Activated T-helper 1 cell treated with anti-CD3 and anti-CD28 coated beads, Interleukin-12 subunit alpha, Interleukin-12 subunit beta, Interleukin-2, Interleukin-4 antibody, amounts not matched to agents 30 ng/mL and 10 ng/mL and 1 ng/mL, durations not matched to agents 14 hours and 24 hours and 36 hours (primary cell): ENCODE results near the gene PAQR3. TPM values are rescaled to one million over a fixed set of nuclear protein-coding genes. Genes with fewer than 3 reads are reported as not detected.

Experiments
- DNase-seq: peaks from one replicate; pipeline ENCODE4 v3.0.0; 2021; ENCODE audit warnings: low spot score
- H3K27ac Mint-ChIP-seq: one replicate; pipeline ENCODE4 v1.8.0; 2021; ENCODE audit warnings: mild to moderate bottlenecking, mixed read lengths
- H3K27me3 Mint-ChIP-seq: one replicate; pipeline ENCODE4 v1.8.0; 2022; ENCODE audit warnings: mild to moderate bottlenecking, moderate library complexity, mixed read lengths; ENCODE audit not compliant: insufficient read depth
- H3K36me3 Mint-ChIP-seq: one replicate; pipeline ENCODE4 v1.8.0; 2021; ENCODE audit warnings: low read depth, mixed read lengths
- H3K4me1 Mint-ChIP-seq: one replicate; pipeline ENCODE4 v1.8.0; 2021; ENCODE audit warnings: low read depth, mixed read lengths
- H3K4me3 Mint-ChIP-seq: one replicate; pipeline ENCODE4 v1.8.0; 2021; ENCODE audit warnings: mild to moderate bottlenecking, moderate library complexity, mixed read lengths
- H3K9me3 Mint-ChIP-seq: one replicate; pipeline ENCODE4 v1.8.0; 2021; ENCODE audit warnings: mixed read lengths
- intact Hi-C: fragments of 100-400 bp; cut with micrococcal nuclease; formaldehyde crosslinking; loops from one replicate; pipeline ENCODE4 v1.15.1; 2024
- total RNA-seq: library from RNA; stranded (reverse); gene quantifications from 2 replicates; pipeline ENCODE4 v1.2.3, GENCODE V29; 2022

The PAQR3 gene
- 19.6 and 19.8 TPM in 2 replicates for total RNA-seq

- Mint-ChIP-seq H3K4me1 (peaks cover 47% of the 10 kb centered on the region), H3K27ac (peak within 1 kb of the TSS; percentile 88), H3K4me3 (peak within 1 kb of the TSS; percentile 97), H3K36me3 (peaks cover 13% of the 10 kb centered on the region), H3K27me3 (peaks cover 16% of the 10 kb centered on the region), H3K9me3 (no peaks in the 10 kb centered on the region)
- intact Hi-C loops = loop anchor here (1.0 to 10.0 kb wide), 5 partner anchors 163 to 1133 kb away; partner anchors contain the start of genes ANTXR2, ANXA3 and BMP2K
- peak; percentile 82 for DNase-seq
Observed at GRCh38 chr4:78938868-78939666, at the start of gene PAQR3. PAQR3 (minus strand) TSS chr4:78939438; CDS start chr4:78939224, 214 bp downstream.

GRCh38 chr4:78987683-78988082 is 48.4 kb upstream of the PAQR3 start:
- H3K4me1 Mint-ChIP-seq = no peaks in the 10 kb centered on the region

DNA sequence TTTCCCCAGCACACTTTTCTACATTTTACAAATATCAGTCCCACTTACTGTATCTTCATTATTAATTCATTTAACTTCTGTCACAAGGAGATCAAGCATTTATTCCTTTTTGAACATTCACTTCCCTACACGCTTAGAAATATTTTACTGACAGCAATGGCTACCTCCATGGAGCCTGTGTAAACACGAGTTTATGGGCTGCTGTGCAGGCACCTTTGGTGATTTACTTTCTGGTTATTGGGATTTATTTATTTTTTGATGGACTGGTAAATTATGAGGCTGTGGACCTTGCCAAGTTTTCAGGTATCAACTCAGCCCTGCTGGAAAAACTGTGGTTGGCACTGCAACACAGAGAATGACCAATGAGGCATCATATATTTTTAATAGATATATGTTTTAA is 45.4 kb upstream of the PAQR3 start:
- no peaks in the 10 kb centered on the region for H3K9me3 Mint-ChIP-seq
- peaks cover 8% of the 10 kb centered on the region for H3K27me3 Mint-ChIP-seq
- intact Hi-C loops = no loop called here
- no peak overlapping the region for H3K27ac Mint-ChIP-seq
- no peaks in the 10 kb centered on the region for H3K4me1 Mint-ChIP-seq
- no peaks in the 10 kb centered on the region for H3K36me3 Mint-ChIP-seq
- no peak overlapping the region for H3K4me3 Mint-ChIP-seq
- DNase-seq = no peak

More at GRCh38 chr4:78987683-78988082, 48.4 kb upstream of the PAQR3 start:
- Mint-ChIP-seq H3K4me3 (no peak overlapping the region), H3K36me3 (no peaks in the 10 kb centered on the region), H3K27me3 (peaks cover 8% of the 10 kb centered on the region), H3K27ac (no peak overlapping the region), H3K9me3 (no peaks in the 10 kb centered on the region)
- no peak for DNase-seq
- intact Hi-C loops = no loop called here

GRCh38 chr4:78975865-78976264 is 36.6 kb upstream of the PAQR3 start:
- Mint-ChIP-seq H3K9me3 (no peaks in the 10 kb centered on the region), H3K27me3 (peaks cover 2% of the 10 kb centered on the region), H3K36me3 (no peaks in the 10 kb centered on the region), H3K27ac (no peak overlapping the region), H3K4me1 (no peaks in the 10 kb centered on the region), H3K4me3 (no peak overlapping the region)
- intact Hi-C loops = loop anchor here (10.0 kb wide), 1 partner anchor 259 kb away; no protein-coding TSS in a partner anchor
- no peak for DNase-seq

DNA sequence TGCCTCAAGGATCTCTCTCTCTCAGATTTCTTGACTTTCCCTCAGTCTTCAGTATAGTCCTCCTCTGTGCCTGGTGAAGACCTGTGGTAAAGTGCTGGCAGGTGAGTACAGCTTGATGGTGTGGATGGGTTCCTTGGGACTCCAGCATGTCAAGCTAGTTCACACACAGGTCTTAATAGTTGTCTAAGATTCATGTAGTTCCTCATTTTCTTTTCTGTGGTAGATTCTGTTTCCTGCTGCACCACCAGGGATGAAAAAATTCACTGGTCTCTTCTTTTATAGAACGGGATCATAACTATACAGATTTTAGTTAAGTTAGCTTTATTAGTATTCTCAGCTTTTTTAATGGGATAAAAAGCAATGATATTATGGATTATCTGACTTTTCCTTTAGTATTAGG is 32.5 kb upstream of the PAQR3 start:
- Mint-ChIP-seq H3K9me3 (no peaks in the 10 kb centered on the region), H3K4me3 (no peak overlapping the region), H3K36me3 (no peaks in the 10 kb centered on the region), H3K27me3 (peaks cover 9% of the 10 kb centered on the region), H3K27ac (no peak overlapping the region), H3K4me1 (no peaks in the 10 kb centered on the region)
- intact Hi-C loops = loop anchor here (10.0 kb wide), 1 partner anchor 263 kb away; no protein-coding TSS in a partner anchor
- no peak for DNase-seq

GRCh38 chr4:78971326-78971725 is 32.1 kb upstream of the PAQR3 start:
- H3K4me1 Mint-ChIP-seq = no peaks in the 10 kb centered on the region
- intact Hi-C loops = loop anchor here (10.0 kb wide), 1 partner anchor 263 kb away; no protein-coding TSS in a partner anchor
- DNase-seq = no peak
- H3K27ac Mint-ChIP-seq = no peak overlapping the region
- no peaks in the 10 kb centered on the region for H3K36me3 Mint-ChIP-seq
- peaks cover 9% of the 10 kb centered on the region for H3K27me3 Mint-ChIP-seq
- H3K9me3 Mint-ChIP-seq = no peaks in the 10 kb centered on the region
- H3K4me3 Mint-ChIP-seq = no peak overlapping the region

DNA sequence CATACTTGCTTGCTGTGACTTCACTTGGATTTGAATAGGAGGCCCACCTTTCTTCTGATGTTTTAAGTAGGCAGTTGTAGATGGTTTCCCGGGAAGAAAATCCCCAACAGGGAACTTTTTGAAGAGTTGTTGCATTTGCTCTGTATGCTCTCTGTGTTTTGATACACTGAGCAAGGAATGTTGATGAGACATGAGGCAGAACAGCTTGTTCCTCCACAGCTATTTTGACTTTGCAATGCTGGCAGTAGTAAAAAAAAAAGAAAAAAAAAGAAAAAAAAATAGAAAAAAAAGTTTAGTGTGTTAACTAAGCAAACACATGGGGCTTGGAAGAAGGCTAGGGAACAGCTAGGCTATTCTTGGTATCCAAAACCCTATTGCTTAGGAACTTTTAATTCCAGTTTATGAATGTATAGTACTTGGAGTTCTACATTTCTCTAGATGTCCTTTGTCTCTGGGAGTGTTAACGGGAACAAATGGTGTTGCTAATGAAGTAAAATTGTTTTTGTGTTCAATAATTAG is 23.4 kb upstream of the PAQR3 start:
- no peak for DNase-seq
- Mint-ChIP-seq H3K27me3 (peaks cover 3% of the 10 kb centered on the region), H3K4me3 (no peak overlapping the region), H3K4me1 (no peaks in the 10 kb centered on the region), H3K9me3 (no peaks in the 10 kb centered on the region), H3K27ac (no peak overlapping the region), H3K36me3 (no peaks in the 10 kb centered on the region)
- intact Hi-C loops = no loop called here

DNA sequence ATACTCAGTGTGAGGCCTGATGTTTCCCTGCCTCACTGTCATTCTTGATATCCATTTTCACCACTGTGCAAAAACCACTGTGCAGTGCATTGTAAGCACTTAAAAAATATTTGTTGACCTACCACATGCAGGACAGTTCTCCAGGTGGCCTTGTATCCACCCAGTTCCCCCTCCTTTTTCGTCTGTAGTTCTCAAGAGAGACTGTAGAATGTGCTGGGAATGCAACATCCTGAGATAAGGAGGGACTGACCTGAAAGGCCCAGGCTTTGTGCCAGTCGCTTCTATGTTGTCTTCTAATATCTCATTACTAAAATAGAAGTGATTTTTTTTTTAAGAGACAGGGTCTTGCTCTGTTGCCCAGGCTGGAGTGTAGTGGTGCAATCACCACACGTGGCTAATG is 21.7 kb upstream of the PAQR3 start:
- Mint-ChIP-seq H3K9me3 (no peaks in the 10 kb centered on the region), H3K4me1 (no peaks in the 10 kb centered on the region), H3K27me3 (no peaks in the 10 kb centered on the region), H3K27ac (no peak overlapping the region), H3K4me3 (no peak overlapping the region), H3K36me3 (no peaks in the 10 kb centered on the region)
- no peak for DNase-seq
- intact Hi-C loops = no loop called here

DNA sequence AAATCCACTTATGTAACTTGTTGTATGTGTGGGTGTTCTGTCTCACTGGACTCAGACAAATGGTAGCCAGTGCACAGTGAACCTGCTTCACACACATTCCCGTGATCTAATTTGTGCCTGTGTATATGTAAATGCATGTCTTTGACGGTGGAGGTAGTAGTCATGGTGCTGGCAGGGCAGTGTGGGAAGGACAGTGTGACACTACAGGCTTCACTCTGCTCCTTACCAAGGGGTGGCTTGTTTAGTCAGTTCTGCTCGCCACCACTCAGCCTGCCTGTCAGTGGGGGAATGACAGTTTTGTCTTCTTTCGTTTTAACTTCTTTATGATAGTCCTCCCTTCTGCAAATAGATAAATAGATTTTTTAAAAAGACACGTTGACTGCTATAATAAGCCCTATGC is 17.7 kb upstream of the PAQR3 start:
- Mint-ChIP-seq H3K36me3 (no peaks in the 10 kb centered on the region), H3K4me1 (no peaks in the 10 kb centered on the region), H3K27me3 (peaks cover 9% of the 10 kb centered on the region), H3K4me3 (no peak overlapping the region), H3K9me3 (no peaks in the 10 kb centered on the region), H3K27ac (no peak overlapping the region)
- no peak for DNase-seq
- intact Hi-C loops = no loop called here

- H3K36me3 Mint-ChIP-seq = no peaks in the 10 kb centered on the region
- intact Hi-C loops = no loop called here
- H3K4me3 Mint-ChIP-seq = no peak overlapping the region
- no peak for DNase-seq
- H3K9me3 Mint-ChIP-seq = no peaks in the 10 kb centered on the region
- H3K27ac Mint-ChIP-seq = no peak overlapping the region
- H3K27me3 Mint-ChIP-seq = peaks cover 24% of the 10 kb centered on the region
- H3K4me1 Mint-ChIP-seq = no peaks in the 10 kb centered on the region
Observed at GRCh38 chr4:78953769-78954666, 14.8 kb upstream of the PAQR3 start.

- no peaks in the 10 kb centered on the region for H3K9me3 Mint-ChIP-seq
- no peaks in the 10 kb centered on the region for H3K4me1 Mint-ChIP-seq
- peaks cover 26% of the 10 kb centered on the region for H3K27me3 Mint-ChIP-seq
- no peak for DNase-seq
- H3K4me3 Mint-ChIP-seq = no peak overlapping the region
- intact Hi-C loops = no loop called here
- no peak overlapping the region for H3K27ac Mint-ChIP-seq
- H3K36me3 Mint-ChIP-seq = no peaks in the 10 kb centered on the region
Observed at GRCh38 chr4:78953231-78953630, 14.0 kb upstream of the PAQR3 start.

DNA sequence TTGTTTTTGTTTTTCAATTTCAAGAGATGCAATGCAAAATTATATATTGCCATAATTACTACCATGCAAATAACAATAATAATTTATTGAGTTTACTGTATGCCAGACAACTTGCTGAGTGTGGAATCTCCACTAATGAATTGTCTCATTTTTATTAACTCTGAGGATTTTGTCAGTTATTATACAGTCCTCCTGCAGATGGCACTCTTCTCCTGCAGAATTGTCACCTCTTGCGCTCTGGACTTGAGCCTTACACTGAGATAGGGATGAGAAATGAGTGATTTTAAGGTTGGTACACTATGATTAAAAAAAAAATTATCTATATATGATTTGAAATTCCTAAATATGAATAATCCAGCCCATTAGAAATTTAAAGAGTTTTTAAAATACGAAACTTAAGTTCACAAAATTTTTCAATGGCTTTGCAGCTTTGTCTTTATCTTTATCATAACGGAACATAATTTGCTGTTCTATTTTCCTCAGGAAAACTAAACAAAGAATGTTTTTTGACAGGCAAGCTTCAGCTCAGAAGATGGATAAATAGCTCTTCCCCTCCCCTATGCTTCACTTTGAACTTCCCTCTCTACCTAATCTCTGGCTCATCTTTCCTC is 12.7 kb upstream of the PAQR3 start:
- no peak overlapping the region for H3K4me3 Mint-ChIP-seq
- H3K4me1 Mint-ChIP-seq = no peaks in the 10 kb centered on the region
- H3K27ac Mint-ChIP-seq = no peak overlapping the region
- intact Hi-C loops = loop anchor here (1.0 kb wide), 2 partner anchors 624 to 1263 kb away; no protein-coding TSS in a partner anchor
- no peaks in the 10 kb centered on the region for H3K36me3 Mint-ChIP-seq
- H3K27me3 Mint-ChIP-seq = peaks cover 39% of the 10 kb centered on the region
- no peak for DNase-seq
- no peaks in the 10 kb centered on the region for H3K9me3 Mint-ChIP-seq
